Astrocyte of the spinal cord (primary cell): ENCODE results near the gene HTR4.

ENCODE experiments used
- DNase-seq: peaks from one replicate; pipeline ENCODE4 v3.0.0; 2011; ENCODE audit warnings: low read depth, low spot score
- H3K4me3 ChIP-seq: 2 replicates; pipeline ENCODE4 v1.5.1; 2011; ENCODE audit warnings: low read depth, mild to moderate bottlenecking, low read length, moderate library complexity
- CTCF ChIP-seq: IDR thresholded peaks from 2 replicates; pipeline ENCODE4 v1.5.1; 2012; ENCODE audit warnings: low read depth, mild to moderate bottlenecking, low read length, inconsistent platforms
- in situ Hi-C: cut with HindIII; loops from 2 replicates; pipeline ENCODE4 v1.10.0; 2017; ENCODE audit warnings: low sequenced_read_pairs

Gene HTR4

GRCh38 chr5:148620696-148621095 lies 33.6 kb downstream of the HTR4 start:
- no peak for DNase-seq
- no peak for TF ChIP-seq CTCF
- in situ Hi-C loops, result no loop called here
- H3K4me3 ChIP-seq, result no peak overlapping the region

GRCh38 chr5:148620091-148620490 lies 34.2 kb downstream of the HTR4 start:
- no peak for DNase-seq
- TF ChIP-seq CTCF, result no peak
- in situ Hi-C loops, result no loop called here
- no peak overlapping the region for H3K4me3 ChIP-seq

- no peak for TF ChIP-seq CTCF
- no peak for DNase-seq
- H3K4me3 ChIP-seq, result no peak overlapping the region
- in situ Hi-C loops, result no loop called here
Observed at GRCh38 chr5:148619484-148619883, 34.8 kb downstream of the HTR4 start.

- in situ Hi-C loops, result no loop called here
- DNase-seq, result peak; percentile 20
- no peak overlapping the region for H3K4me3 ChIP-seq
- TF ChIP-seq CTCF, result no peak
Observed at GRCh38 chr5:148615644-148616275, 38.6 kb downstream of the HTR4 start.

GRCh38 chr5:148607406-148607805 lies 46.9 kb downstream of the HTR4 start:
- no peak for DNase-seq
- in situ Hi-C loops, result no loop called here
- TF ChIP-seq CTCF, result no peak
- H3K4me3 ChIP-seq, result no peak overlapping the region

GRCh38 chr5:148606296-148606695 lies 48.0 kb downstream of the HTR4 start:
- no peak overlapping the region for H3K4me3 ChIP-seq
- no peak for TF ChIP-seq CTCF
- in situ Hi-C loops, result no loop called here
- no peak for DNase-seq
